Loucy (cell line): ENCODE results near the gene KRTAP5-8.
"Not testable (repeated sequence)": the region's sequence is repeated elsewhere in the genome, so short reads cannot be mapped to it uniquely, and the experiment has no call there.

Experiments used
- EZH2phosphoT487 ChIP-seq: fragments of 200-600 bp; IDR thresholded peaks from 2 replicates; pipeline ENCODE4 v1.6.1; 2018; ENCODE audit warnings: antibody characterized with exemption, mild to moderate bottlenecking, moderate library complexity, borderline replicate concordance
- TF ChIP-seq, protein P1 (sequence below): fragments of 200-600 bp; sonication (generic); conservative IDR thresholded peaks from 2 replicates; pipeline ENCODE4 v1.5.1; 2014; ENCODE audit warnings: mild to moderate bottlenecking, antibody characterized with exemption, low read length

DNA sequence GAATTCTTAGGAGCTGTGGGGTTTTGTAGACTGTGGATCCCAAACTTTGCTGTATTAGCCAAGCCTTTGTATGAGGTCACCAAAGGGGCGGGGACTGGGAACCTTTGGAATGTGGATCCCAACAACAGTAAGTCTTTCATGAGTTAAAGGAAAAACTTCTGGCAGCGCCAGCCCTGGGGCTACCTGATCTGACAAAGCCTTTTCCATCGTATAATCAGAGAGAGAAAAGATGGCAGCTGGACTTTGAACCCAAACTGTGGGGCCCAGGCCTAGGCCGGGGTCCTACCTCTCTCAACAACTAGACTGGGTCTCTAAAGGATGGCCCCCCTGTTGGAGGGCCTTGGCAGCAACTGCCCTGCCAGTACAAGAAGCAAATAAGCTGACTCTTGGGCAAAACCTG is 50.5 kb downstream of the KRTAP5-8 start:
- TF ChIP-seq, protein P1, sequence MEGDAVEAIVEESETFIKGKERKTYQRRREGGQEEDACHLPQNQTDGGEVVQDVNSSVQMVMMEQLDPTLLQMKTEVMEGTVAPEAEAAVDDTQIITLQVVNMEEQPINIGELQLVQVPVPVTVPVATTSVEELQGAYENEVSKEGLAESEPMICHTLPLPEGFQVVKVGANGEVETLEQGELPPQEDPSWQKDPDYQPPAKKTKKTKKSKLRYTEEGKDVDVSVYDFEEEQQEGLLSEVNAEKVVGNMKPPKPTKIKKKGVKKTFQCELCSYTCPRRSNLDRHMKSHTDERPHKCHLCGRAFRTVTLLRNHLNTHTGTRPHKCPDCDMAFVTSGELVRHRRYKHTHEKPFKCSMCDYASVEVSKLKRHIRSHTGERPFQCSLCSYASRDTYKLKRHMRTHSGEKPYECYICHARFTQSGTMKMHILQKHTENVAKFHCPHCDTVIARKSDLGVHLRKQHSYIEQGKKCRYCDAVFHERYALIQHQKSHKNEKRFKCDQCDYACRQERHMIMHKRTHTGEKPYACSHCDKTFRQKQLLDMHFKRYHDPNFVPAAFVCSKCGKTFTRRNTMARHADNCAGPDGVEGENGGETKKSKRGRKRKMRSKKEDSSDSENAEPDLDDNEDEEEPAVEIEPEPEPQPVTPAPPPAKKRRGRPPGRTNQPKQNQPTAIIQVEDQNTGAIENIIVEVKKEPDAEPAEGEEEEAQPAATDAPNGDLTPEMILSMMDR, result not testable (repeated sequence)
- not testable (repeated sequence) for TF ChIP-seq EZH2phosphoT487
